ENCODE measurements around the gene ASAP2.

The ASAP2 gene

GRCh38 chr2:9231291-9232165, 24.9 kb downstream of the ASAP2 start:
- no peak for DNase-seq (ENCODE audit: low read depth)

- DNase-seq (ENCODE audit: low read depth): no peak
Measured at GRCh38 chr2:9232166-9232479, 25.5 kb downstream of the ASAP2 start.

GRCh38 chr2:9232886-9233285, 26.3 kb downstream of the ASAP2 start:
- no peak for DNase-seq (ENCODE audit: low read depth)

- no peak for DNase-seq (ENCODE audit: low read depth)
Measured at GRCh38 chr2:9234680-9235146, 28.1 kb downstream of the ASAP2 start.

- no peak for DNase-seq (ENCODE audit: low read depth)
Measured at GRCh38 chr2:9235147-9236044, 28.8 kb downstream of the ASAP2 start.

GRCh38 chr2:9236045-9236344, 29.4 kb downstream of the ASAP2 start:
- no peak for DNase-seq (ENCODE audit: low read depth)

GRCh38 chr2:9236867-9237266, 30.3 kb downstream of the ASAP2 start:
- no peak for DNase-seq (ENCODE audit: low read depth)

GRCh38 chr2:9237831-9238230, 31.2 kb downstream of the ASAP2 start:
- DNase-seq (ENCODE audit: low read depth): no peak

- DNase-seq (ENCODE audit: low read depth): no peak
Measured at GRCh38 chr2:9238591-9239326, 32.1 kb downstream of the ASAP2 start.

- DNase-seq (ENCODE audit: low read depth): no peak
Measured at GRCh38 chr2:9239616-9240015, 33.0 kb downstream of the ASAP2 start.

- DNase-seq (ENCODE audit: low read depth): no peak
Measured at GRCh38 chr2:9240745-9241144, 34.1 kb downstream of the ASAP2 start.

- no peak for DNase-seq (ENCODE audit: low read depth)
Measured at GRCh38 chr2:9241233-9241632, 34.6 kb downstream of the ASAP2 start.

- no peak for DNase-seq (ENCODE audit: low read depth)
Measured at GRCh38 chr2:9243357-9243756, 36.7 kb downstream of the ASAP2 start.

- DNase-seq (ENCODE audit: low read depth): no peak
Measured at GRCh38 chr2:9244985-9245544, 38.5 kb downstream of the ASAP2 start.

- no peak for DNase-seq (ENCODE audit: low read depth)
Measured at GRCh38 chr2:9247177-9247576, 40.6 kb downstream of the ASAP2 start.

GRCh38 chr2:9247786-9248185, 41.2 kb downstream of the ASAP2 start:
- DNase-seq (ENCODE audit: low read depth): no peak

GRCh38 chr2:9248363-9248762, 41.8 kb downstream of the ASAP2 start:
- no peak for DNase-seq (ENCODE audit: low read depth)

- no peak for DNase-seq (ENCODE audit: low read depth)
Measured at GRCh38 chr2:9249020-9249800, 42.6 kb downstream of the ASAP2 start.

GRCh38 chr2:9250091-9250490, 43.5 kb downstream of the ASAP2 start:
- DNase-seq (ENCODE audit: low read depth): no peak

GRCh38 chr2:9250498-9251153, 44.0 kb downstream of the ASAP2 start:
- no peak for DNase-seq (ENCODE audit: low read depth)
